Endothelial cell of umbilical vein (primary cell): ENCODE data around the gene ATP6V1G2. TPM values are rescaled to one million over a fixed set of nuclear protein-coding genes. Genes with fewer than 3 reads are reported as not detected.

ENCODE experiments used
- BruUV-seq: library from RNA; stranded (reverse); fragments of 400-500 nt; replicated peaks from 2 replicates; lab custom pipeline; 2021; lab: Mats Ljungman, UMichigan
- CTCF ChIA-PET: fragments of 300-600, 350-600 bp; sonication (Branson Sonifier 250); formaldehyde crosslinking; loops from one replicate; lab custom pipeline; 2021; ENCODE audit warnings: antibody characterized with exemption, inconsistent platforms; lab: Charles Lee
- POLR2A ChIA-PET: fragments of 300-600, 350-600 bp; sonication (Branson Sonifier 250); formaldehyde crosslinking; loops from one replicate; lab custom pipeline; 2021; ENCODE audit warnings: antibody characterized with exemption, inconsistent platforms; lab: Charles Lee
- DNase-seq: peaks from one replicate; pipeline ENCODE4 v3.0.0-alpha.2; 2011; ENCODE audit warnings: low read depth, low spot score
- FAIRE-seq: peaks from 2 replicates; lab custom pipeline; 2011; peaks lifted over from hg19 to GRCh38; lab: Jason Lieb, UNC
- H2AFZ ChIP-seq: 2 replicates; pipeline ENCODE4 v1.6.0; 2012; ENCODE audit warnings: low read depth, low read length, control low read depth, inconsistent platforms
- H3K27ac ChIP-seq: 2 replicates; pipeline ENCODE4 v1.5.1; 2011; ENCODE audit warnings: low read depth, mild to moderate bottlenecking, control low read depth, low read length, moderate library complexity; ENCODE audit not compliant: insufficient read depth
- H3K27me3 ChIP-seq, 2 experiments: 2 replicates each; pipeline versions ENCODE4 v1.6.0 to v1.6.1; 2011; ENCODE audit warnings: low read length in 2 of 2, mixed read lengths in 1 of 2; ENCODE audit not compliant: control insufficient read depth in 2 of 2, insufficient read depth in 2 of 2
- H3K36me3 ChIP-seq, 2 experiments: 2 replicates in 1 of 2; 3 replicates in 1 of 2; pipeline ENCODE4 v1.5.1; 2011; ENCODE audit warnings: low read length in 2 of 2, mild to moderate bottlenecking in 1 of 2, moderate library complexity in 1 of 2; ENCODE audit not compliant: control insufficient read depth in 2 of 2, insufficient read depth in 2 of 2; ENCODE audit errors: extremely low read depth in 1 of 2
- H3K4me1 ChIP-seq: 3 replicates; pipeline ENCODE4 v1.5.1; 2011; ENCODE audit warnings: mild to moderate bottlenecking, low read length; ENCODE audit not compliant: control insufficient read depth, insufficient read depth; ENCODE audit errors: extremely low read depth
- H3K4me2 ChIP-seq: 2 replicates; pipeline ENCODE4 v1.6.1; 2011; ENCODE audit warnings: low read length, control low read depth, mixed read lengths; ENCODE audit not compliant: insufficient read depth
- H3K4me3 ChIP-seq, 3 experiments: fragments of 200-600 bp in 1 of 3; sonication (generic), shearing (Covaris generic) in 1 of 3; replicated peaks in 1 of 3; 2 replicates each; pipeline ENCODE4 v1.5.1; 2011 to 2016; ENCODE audit warnings: control low read depth in 3 of 3, low read length in 3 of 3, mild to moderate bottlenecking in 2 of 3, inconsistent platforms in 1 of 3, low read depth in 1 of 3, moderate library complexity in 1 of 3; ENCODE audit not compliant: insufficient read depth in 1 of 3
- H3K79me2 ChIP-seq: 2 replicates; pipeline ENCODE4 v1.6.0; 2012; ENCODE audit warnings: low read length, inconsistent platforms; ENCODE audit not compliant: control insufficient read depth, insufficient read depth
- H3K9ac ChIP-seq: replicated peaks from 2 replicates; pipeline ENCODE3; 2011; ENCODE audit warnings: low read length, control low read depth; ENCODE audit not compliant: insufficient read depth; ENCODE audit errors: extremely low read depth
- H3K9me1 ChIP-seq: replicated peaks from 3 replicates; pipeline ENCODE4 v1.6.0; 2011; ENCODE audit warnings: mild to moderate bottlenecking, low read length; ENCODE audit not compliant: control insufficient read depth, insufficient read depth; ENCODE audit errors: extremely low read depth
- H3K9me3 ChIP-seq: replicated peaks from 2 replicates; pipeline ENCODE4 v1.5.1; 2012; ENCODE audit warnings: low read length, inconsistent platforms; ENCODE audit not compliant: control insufficient read depth, insufficient read depth
- H4K20me1 ChIP-seq: replicated peaks from 2 replicates; pipeline ENCODE3; 2011; ENCODE audit warnings: mild to moderate bottlenecking, low read length; ENCODE audit not compliant: control insufficient read depth, insufficient read depth; ENCODE audit errors: extremely low read depth
- CTCF ChIP-seq, 2 donors: IDR thresholded peaks; 1 replicate in 1 of 2; 2 replicates in 1 of 2; pipeline ENCODE4 v1.5.1; 2011; ENCODE audit warnings: low read length in 2 of 2, mild to moderate bottlenecking in 2 of 2, moderate library complexity in 2 of 2, control low read depth in 1 of 2, inconsistent platforms in 1 of 2, low read depth in 1 of 2; ENCODE audit not compliant: insufficient read depth in 1 of 2; ENCODE audit errors: extremely low read depth in 1 of 2
- EZH2 ChIP-seq: IDR thresholded peaks from 2 replicates; pipeline ENCODE4 v1.6.1; 2012; ENCODE audit warnings: borderline replicate concordance, low read depth, mild to moderate bottlenecking, moderate library complexity, low read length, inconsistent platforms; ENCODE audit not compliant: severe bottlenecking
- FOS ChIP-seq: IDR thresholded peaks from 2 replicates; pipeline ENCODE4 v1.6.1; 2011; ENCODE audit warnings: mild to moderate bottlenecking, low read length, moderate library complexity, borderline replicate concordance; ENCODE audit not compliant: insufficient read depth
- GATA2 ChIP-seq: IDR thresholded peaks from 2 replicates; pipeline ENCODE4 v1.7.0; 2011; ENCODE audit warnings: low read depth, mild to moderate bottlenecking, moderate library complexity, mixed read lengths, low read length; ENCODE audit not compliant: insufficient read length, insufficient read depth
- JUN ChIP-seq: IDR thresholded peaks from 2 replicates; pipeline ENCODE4 v1.6.1; 2011; ENCODE audit warnings: borderline replicate concordance, low read depth; ENCODE audit not compliant: insufficient read length, insufficient read depth
- MYC ChIP-seq: IDR thresholded peaks from one replicate; pipeline ENCODE4 v1.6.1; 2011; ENCODE audit warnings: mild to moderate bottlenecking, low read depth, low read length
- POLR2A ChIP-seq: IDR thresholded peaks from 2 replicates; pipeline ENCODE4 v1.6.1; 2012; ENCODE audit warnings: low read depth, mild to moderate bottlenecking, control low read depth, low read length
- POLR2AphosphoS5 ChIP-seq: IDR thresholded peaks from 2 replicates; pipeline ENCODE4 v1.6.1; 2012; ENCODE audit warnings: low read depth, mild to moderate bottlenecking, control low read depth, low read length, moderate library complexity; ENCODE audit not compliant: insufficient read depth
- dilution Hi-C: fragments of 300-500 bp; cut with MboI; formaldehyde crosslinking; loops from one replicate; pipeline ENCODE4 v1.15.0; 2019; ENCODE audit warnings: low sequenced_read_pairs; ENCODE audit not compliant: extremely low pct_ligation_motif_present
- intact Hi-C: fragments of 100-400 bp; cut with micrococcal nuclease; formaldehyde crosslinking; loops from one replicate; pipeline ENCODE4 v1.10.0; 2022
- polyA plus RNA-seq, 4 experiments: library from polyadenylated mRNA; depleted of rRNA in 3 of 4; stranded (reverse) in 3 of 4; unstranded in 1 of 4; fragments of >200 nt; gene quantifications; 2 replicates each; pipeline versions ENCODE4 v1.2.1 to v1.2.3, GENCODE V29; 2011 to 2012; ENCODE audit warnings: missing spikeins in 1 of 4
- total RNA-seq: library from RNA; stranded (reverse); gene quantifications from 2 replicates; pipeline ENCODE4 v1.2.3, GENCODE V29; 2021
- TF ChIP-seq, protein P1 (sequence below): IDR thresholded peaks from 2 replicates; pipeline ENCODE4 v1.6.1; 2011; ENCODE audit not compliant: insufficient read depth, insufficient read length

ATP6V1G2 gene
- total and polyA plus RNA-seq, 2 donors (not counting 3 experiments of a cell fraction or from before 2014, with no cell fraction given) = 0.70 to 0.84 TPM

- ChIA-PET POLR2A (interaction anchor here (1.6 kb wide), 1 partner anchor 36 kb away, joined by 4 read pairs; no protein-coding TSS in a partner anchor), CTCF (interaction anchor here (1.0 to 1.6 kb wide), 4 partner anchors 10 to 50 kb away, joined by 3 to 7 read pairs (median 4); partner anchors contain the start of gene DDX39B)
- DNase-seq (no peak), FAIRE-seq (no peak)
- Histone ChIP-seq H3K79me2 (peaks cover 30% of the 10 kb centered on the region), H3K27ac (no peak overlapping the region), H3K9me1 (no peaks in the 10 kb centered on the region), H2AFZ (no peak overlapping the region), H3K9me3 (no peaks in the 10 kb centered on the region), H4K20me1 (no peaks in the 10 kb centered on the region), H3K4me2 (no peak overlapping the region), H3K36me3 (peaks cover 33 to 50% of the 10 kb centered on the region in 2 experiments), H3K4me3 (no peak overlapping the region), H3K27me3 (no peaks in the 10 kb centered on the region), H3K4me1 (peaks cover 12% of the 10 kb centered on the region), H3K9ac (no peak overlapping the region)
- TF ChIP-seq, protein P1, sequence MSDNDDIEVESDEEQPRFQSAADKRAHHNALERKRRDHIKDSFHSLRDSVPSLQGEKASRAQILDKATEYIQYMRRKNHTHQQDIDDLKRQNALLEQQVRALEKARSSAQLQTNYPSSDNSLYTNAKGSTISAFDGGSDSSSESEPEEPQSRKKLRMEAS = no peak
- no peak for TF ChIP-seq POLR2AphosphoS5
- TF ChIP-seq GATA2 = no peak
- TF ChIP-seq MYC = no peak
- TF ChIP-seq CTCF (IDR thresholded peaks at IDR 0.05; ENCODE audit: extremely low read depth in 1 of 2, insufficient read depth in 1 of 2, low read depth in 1 of 2, low read length in 2 of 2) = no peak
- TF ChIP-seq JUN = no peak
- TF ChIP-seq EZH2 = no peak
- no peak for TF ChIP-seq POLR2A
- TF ChIP-seq FOS = no peak
- BruUV-seq = no TSS peak
- intact Hi-C loops (no loop called here), dilution Hi-C loops (no loop called here)
Measured at GRCh38 chr6:31531162-31531561, 15.2 kb downstream of the ATP6V1G2 start.
